ENCODE data around the gene ARID1B.

The ARID1B gene

GRCh38 chr6:156905801-156906200, 128.6 kb downstream of the ARID1B start:
- peaks cover 11% of the 10 kb centered on the region for H3K4me1 ChIP-seq
- H3K27me3 ChIP-seq: no peaks in the 10 kb centered on the region
- H3K4me3 ChIP-seq (ENCODE audit: low read depth, low read length): no peak overlapping the region
- no peak for DNase-seq
- no peaks in the 10 kb centered on the region for H3K9me3 ChIP-seq
- TF ChIP-seq CTCF (IDR thresholded peaks at IDR 0.05; ENCODE audit: low read depth, low read length): no peak
- no peaks in the 10 kb centered on the region; the same call in 1 of the 2 replicates for H3K36me3 ChIP-seq

GRCh38 chr6:156906451-156906850, 129.3 kb downstream of the ARID1B start:
- no peak for DNase-seq
- TF ChIP-seq CTCF (IDR thresholded peaks at IDR 0.05; ENCODE audit: low read depth, low read length): no peak
- peaks cover 4% of the 10 kb centered on the region for H3K4me1 ChIP-seq
- no peaks in the 10 kb centered on the region; the same call in 1 of the 2 replicates for H3K36me3 ChIP-seq
- H3K4me3 ChIP-seq (ENCODE audit: low read depth, low read length): no peak overlapping the region
- H3K27me3 ChIP-seq: no peaks in the 10 kb centered on the region
- H3K9me3 ChIP-seq: no peaks in the 10 kb centered on the region

DNA sequence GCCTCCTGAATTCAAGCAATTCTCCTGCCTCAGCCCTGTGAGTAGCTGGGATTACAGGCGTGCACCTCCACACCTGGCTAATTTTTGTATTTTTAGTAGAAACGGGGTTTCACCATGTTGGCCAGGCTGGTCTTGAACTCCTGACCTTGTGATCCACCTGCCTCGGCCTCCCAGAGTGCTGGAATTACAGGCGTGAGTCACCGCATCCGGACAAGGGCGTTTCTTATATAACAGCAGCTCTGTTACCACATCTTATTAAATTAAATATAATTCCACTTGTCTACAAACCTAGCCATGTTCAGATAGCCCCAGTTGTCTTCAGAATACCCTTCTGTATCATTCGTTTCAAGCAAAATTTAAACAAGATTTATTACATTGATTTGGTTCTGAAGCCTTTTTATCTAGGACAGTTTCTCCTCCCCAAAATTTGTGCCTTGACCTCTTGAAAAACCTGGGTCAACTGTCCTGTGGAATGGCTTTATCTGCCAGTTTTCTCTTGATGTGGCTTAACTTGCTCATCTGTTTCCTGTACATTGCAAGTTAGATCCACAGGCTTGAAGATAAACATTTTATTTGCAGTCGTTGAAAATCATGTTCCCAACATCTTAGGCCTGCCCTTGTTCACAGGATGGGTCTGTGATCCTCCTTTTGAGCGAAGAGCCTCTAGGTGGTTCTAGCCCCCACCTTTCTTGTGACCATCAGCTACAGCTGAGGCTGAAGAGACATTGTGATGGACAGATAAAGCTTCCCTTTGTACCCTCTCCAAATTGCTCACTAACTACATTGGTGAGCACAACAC, 132.2 kb downstream of the ARID1B start:
- no peaks in the 10 kb centered on the region for H3K36me3 ChIP-seq
- H3K27me3 ChIP-seq: no peaks in the 10 kb centered on the region
- peaks cover 6% of the 10 kb centered on the region for H3K4me1 ChIP-seq
- no peak for DNase-seq
- TF ChIP-seq CTCF (IDR thresholded peaks at IDR 0.05; ENCODE audit: low read depth, low read length): no peak
- H3K4me3 ChIP-seq (ENCODE audit: low read depth, low read length): no peak overlapping the region
- H3K9me3 ChIP-seq: no peaks in the 10 kb centered on the region

GRCh38 chr6:156910011-156910334, 132.8 kb downstream of the ARID1B start:
- DNase-seq: no peak
- no peaks in the 10 kb centered on the region for H3K9me3 ChIP-seq
- H3K27me3 ChIP-seq: no peaks in the 10 kb centered on the region
- H3K4me3 ChIP-seq (ENCODE audit: low read depth, low read length): no peak overlapping the region
- peaks cover 6% of the 10 kb centered on the region for H3K4me1 ChIP-seq
- no peak for TF ChIP-seq CTCF (IDR thresholded peaks at IDR 0.05; ENCODE audit: low read depth, low read length)
- H3K36me3 ChIP-seq: no peaks in the 10 kb centered on the region

- Histone ChIP-seq H3K4me1 (peaks cover 6% of the 10 kb centered on the region), H3K27me3 (no peaks in the 10 kb centered on the region), H3K4me3 (ENCODE audit: low read depth, low read length) (no peak overlapping the region), H3K9me3 (no peaks in the 10 kb centered on the region), H3K36me3 (no peaks in the 10 kb centered on the region)
- DNase-seq: no peak
- no peak for TF ChIP-seq CTCF (IDR thresholded peaks at IDR 0.05; ENCODE audit: low read depth, low read length)
Observed at GRCh38 chr6:156910938-156911337, 133.8 kb downstream of the ARID1B start.

DNA sequence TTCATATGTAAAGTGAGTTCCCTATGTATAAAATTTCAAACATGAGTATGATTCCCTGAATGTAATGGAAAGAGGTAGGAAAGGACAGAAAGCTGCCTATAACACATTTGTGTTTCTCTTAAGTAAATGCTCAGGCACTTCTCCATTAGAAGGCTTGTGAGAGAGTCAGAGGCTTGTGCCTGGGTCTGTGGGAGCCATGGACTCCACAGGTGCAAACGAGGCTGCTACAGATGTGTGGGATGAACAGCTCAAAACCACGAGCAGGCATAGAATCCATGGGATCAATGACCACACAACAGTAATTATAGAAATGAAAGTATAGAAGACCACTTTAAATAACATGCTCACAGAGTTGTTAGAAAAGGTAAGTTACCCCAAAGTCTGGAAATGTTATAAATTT, 134.4 kb downstream of the ARID1B start:
- Histone ChIP-seq H3K4me3 (ENCODE audit: low read depth, low read length) (no peak overlapping the region), H3K36me3 (no peaks in the 10 kb centered on the region), H3K27me3 (no peaks in the 10 kb centered on the region), H3K4me1 (peaks cover 6% of the 10 kb centered on the region), H3K9me3 (no peaks in the 10 kb centered on the region)
- DNase-seq: no peak
- no peak for TF ChIP-seq CTCF (IDR thresholded peaks at IDR 0.05; ENCODE audit: low read depth, low read length)
